CD14-positive monocyte (primary cell): Measurements from ENCODE around the gene APH1B. TPM values are rescaled to one million over a fixed set of nuclear protein-coding genes. Genes with fewer than 3 reads are reported as not detected.

ENCODE experiments used
- DNase-seq, 3 donors: peaks; one replicate each; pipeline ENCODE4 v3.0.0-alpha.2; 2011 to 2022
- H2AFZ ChIP-seq: 2 replicates; pipeline ENCODE4 v1.6.0; 2012; ENCODE audit warnings: mild to moderate bottlenecking, low read depth, low read length, inconsistent platforms; ENCODE audit not compliant: insufficient read depth, poor library complexity, severe bottlenecking
- H3K27ac ChIP-seq, 2 donors: 1 replicate in 1 of 2; 2 replicates in 1 of 2; pipeline ENCODE4 v1.5.1; 2012 to 2013; ENCODE audit warnings: low read length in 2 of 2, control low read depth in 1 of 2, inconsistent platforms in 1 of 2, low read depth in 1 of 2, mild to moderate bottlenecking in 1 of 2
- H3K27me3 ChIP-seq, 2 donors: one replicate each; pipeline versions ENCODE4 v1.6.0 to v1.6.1; 2011 to 2013; ENCODE audit warnings: low read length in 2 of 2; ENCODE audit not compliant: control insufficient read depth in 2 of 2, insufficient read depth in 2 of 2
- H3K36me3 ChIP-seq, 2 donors: replicated peaks in 1 of 2; 1 replicate in 1 of 2; 2 replicates in 1 of 2; pipeline versions ENCODE4 v1.5.1 to v1.6.1; 2012 to 2013; ENCODE audit warnings: low read length in 2 of 2, control low read depth in 1 of 2, inconsistent platforms in 1 of 2, mild to moderate bottlenecking in 1 of 2; ENCODE audit not compliant: insufficient read depth in 2 of 2, control insufficient read depth in 1 of 2
- H3K4me1 ChIP-seq, 2 donors: 1 replicate in 1 of 2; 2 replicates in 1 of 2; pipeline versions ENCODE4 v1.5.1 to v1.6.1; 2012 to 2013; ENCODE audit warnings: low read length in 2 of 2, control low read depth in 1 of 2, inconsistent platforms in 1 of 2, mild to moderate bottlenecking in 1 of 2, moderate library complexity in 1 of 2; ENCODE audit not compliant: insufficient read depth in 2 of 2, control insufficient read depth in 1 of 2
- H3K4me2 ChIP-seq: replicated peaks from 2 replicates; pipeline ENCODE3; 2012; ENCODE audit warnings: low read length, moderate library complexity, mild to moderate bottlenecking; ENCODE audit not compliant: poor library complexity, severe bottlenecking; ENCODE audit errors: extremely low read depth
- H3K4me3 ChIP-seq, 3 experiments: fragments of 200-600 bp in 1 of 3; sonication (generic) in 1 of 3; replicated peaks in 1 of 3; 1 replicate in 2 of 3; 2 replicates in 1 of 3; pipeline ENCODE4 v1.5.1; 2011 to 2013; ENCODE audit warnings: low read length in 3 of 3, mild to moderate bottlenecking in 3 of 3, control low read depth in 2 of 3, low read depth in 2 of 3, inconsistent platforms in 1 of 3, moderate library complexity in 1 of 3
- H3K79me2 ChIP-seq: 2 replicates; pipeline ENCODE4 v1.6.0; 2012; ENCODE audit warnings: mild to moderate bottlenecking, control low read depth, inconsistent platforms, low read length, moderate library complexity; ENCODE audit not compliant: insufficient read depth
- H3K9ac ChIP-seq: 2 replicates; pipeline ENCODE4 v1.6.0; 2017; ENCODE audit warnings: low read length, mild to moderate bottlenecking; ENCODE audit not compliant: insufficient read depth, poor library complexity, severe bottlenecking
- H3K9me3 ChIP-seq, 2 donors: replicated peaks in 1 of 2; 1 replicate in 1 of 2; 2 replicates in 1 of 2; pipeline versions ENCODE4 v1.5.1 to v1.6.1; 2012 to 2013; ENCODE audit warnings: low read length in 2 of 2, control low read depth in 1 of 2; ENCODE audit not compliant: control insufficient read depth in 1 of 2, insufficient read depth in 1 of 2
- H4K20me1 ChIP-seq: 2 replicates; pipeline ENCODE4 v1.6.0; 2012; ENCODE audit warnings: mild to moderate bottlenecking, low read length, control low read depth, moderate library complexity; ENCODE audit not compliant: insufficient read depth
- H3K27ac Mint-ChIP-seq, 7 donors: one replicate each; pipeline ENCODE4 v1.8.0; 2020; ENCODE audit warnings: mild to moderate bottlenecking in 7 of 7, mixed read lengths in 7 of 7, moderate library complexity in 6 of 7, inconsistent platforms in 2 of 7
- H3K27me3 Mint-ChIP-seq, 3 donors: one replicate each; pipeline ENCODE4 v1.8.0; 2021 to 2022; ENCODE audit warnings: low read depth in 3 of 3, mild to moderate bottlenecking in 3 of 3, mixed read lengths in 3 of 3, moderate library complexity in 3 of 3, inconsistent platforms in 1 of 3
- H3K36me3 Mint-ChIP-seq, 2 donors: one replicate each; pipeline ENCODE4 v1.8.0; 2020; ENCODE audit warnings: mixed read lengths in 2 of 2, inconsistent platforms in 1 of 2, mild to moderate bottlenecking in 1 of 2
- H3K4me1 Mint-ChIP-seq: one replicate; pipeline ENCODE4 v1.8.0; 2020; ENCODE audit warnings: mild to moderate bottlenecking, mixed read lengths
- H3K4me3 Mint-ChIP-seq, 2 donors: one replicate each; pipeline ENCODE4 v1.8.0; 2020; ENCODE audit warnings: mild to moderate bottlenecking in 2 of 2, mixed read lengths in 2 of 2, moderate library complexity in 1 of 2
- H3K9me3 Mint-ChIP-seq, 7 donors: one replicate each; pipeline ENCODE4 v1.8.0; 2020 to 2022; ENCODE audit warnings: mixed read lengths in 7 of 7, mild to moderate bottlenecking in 6 of 7, moderate library complexity in 6 of 7, inconsistent platforms in 2 of 7
- CTCF ChIP-seq: fragments of 200-600 bp; IDR thresholded peaks from one replicate; pipeline ENCODE4 v1.8.0; 2022; ENCODE audit warnings: antibody characterized with exemption, mild to moderate bottlenecking
- WGBS: methylation state at CpG from one replicate; pipeline ENCODE4 v1.1.5; 2013; ENCODE audit warnings: missing lambda C conversion rate; ENCODE audit not compliant: insufficient coverage; 5-methylcytosine and 5-hydroxymethylcytosine counted together
- intact Hi-C, 2 donors: fragments of 100-400 bp; cut with micrococcal nuclease; formaldehyde crosslinking; loops; one replicate each; pipeline versions ENCODE4 v1.15.0 to v1.15.1; 2023
- polyA plus RNA-seq, 3 donors: library from polyadenylated mRNA; depleted of rRNA in 1 of 3; unstranded in 2 of 3; stranded (reverse) in 1 of 3; fragments of 300-500 nt in 2 of 3; fragments of >200 nt in 1 of 3; fragmentation: Illumina TruSeq in 2 of 3; gene quantifications; 1 replicate in 2 of 3; 2 replicates in 1 of 3; pipeline ENCODE4 v1.2.3, GENCODE V29; 2012 to 2021

APH1B gene
- polyA plus RNA-seq, 3 donors: 13.6 to 57.1 (median 54.8) TPM

- intact Hi-C loops: loop anchor here in 1 of 2 donors (10.0 kb wide), 2 partner anchors 95 to 295 kb away; partner anchors contain the start of gene FBXL22
- 91% methylated on average over 4 of the region's 7 CpGs for WGBS
- DNase-seq: no peak
- Mint-ChIP-seq H3K27me3 (peaks cover 0 to 4% (median 0%) of the 10 kb centered on the region in 3 donors), H3K4me3 (no peak overlapping the region), H3K4me1 (no peaks in the 10 kb centered on the region), H3K27ac (no peak overlapping the region), H3K9me3 (no peaks in the 10 kb centered on the region), H3K36me3 (peaks cover 84 to 91% of the 10 kb centered on the region in 2 donors)
- no peak overlapping the region for H2AFZ ChIP-seq
- no peak for TF ChIP-seq CTCF
- H4K20me1 ChIP-seq: peaks cover 8% of the 10 kb centered on the region
- H3K4me1 ChIP-seq: no peaks in the 10 kb centered on the region
- peaks cover 66 to 100% of the 10 kb centered on the region in 2 donors for H3K36me3 ChIP-seq
- H3K79me2 ChIP-seq: no peaks in the 10 kb centered on the region
- no peak overlapping the region for H3K4me3 ChIP-seq
- H3K9me3 ChIP-seq: no peaks in the 10 kb centered on the region
- H3K27me3 ChIP-seq: no peaks in the 10 kb centered on the region
- H3K9ac ChIP-seq: no peak overlapping the region
- H3K4me2 ChIP-seq: no peak overlapping the region
- no peak overlapping the region for H3K27ac ChIP-seq
These were observed 22.7 kb downstream of the APH1B start for GRCh38 chr15:63299943-63300575.

GRCh38 chr15:63301088-63301487 is 23.7 kb downstream of the APH1B start:
- no peak overlapping the region for H3K9ac ChIP-seq
- Mint-ChIP-seq H3K9me3 (no peaks in the 10 kb centered on the region), H3K4me1 (no peaks in the 10 kb centered on the region), H3K27me3 (peaks cover 0 to 4% (median 0%) of the 10 kb centered on the region in 3 donors), H3K36me3 (peaks cover 87 to 90% of the 10 kb centered on the region in 2 donors), H3K4me3 (no peak overlapping the region), H3K27ac (no peak overlapping the region)
- H3K27me3 ChIP-seq: no peaks in the 10 kb centered on the region
- H3K4me1 ChIP-seq: no peaks in the 10 kb centered on the region
- intact Hi-C loops: no loop called here
- DNase-seq: no peak
- no CpG with 5 or more reads among the region's 1 CpG for WGBS
- H3K9me3 ChIP-seq: no peaks in the 10 kb centered on the region
- H3K4me2 ChIP-seq: no peak overlapping the region
- H3K4me3 ChIP-seq: no peak overlapping the region
- peaks cover 74 to 100% of the 10 kb centered on the region in 2 donors for H3K36me3 ChIP-seq
- H4K20me1 ChIP-seq: peaks cover 4% of the 10 kb centered on the region
- H2AFZ ChIP-seq: no peak overlapping the region
- no peaks in the 10 kb centered on the region for H3K79me2 ChIP-seq
- TF ChIP-seq CTCF: no peak
- no peak overlapping the region for H3K27ac ChIP-seq
